ENCODE measurements around the gene MYLK. TPM values are rescaled to one million over a fixed set of nuclear protein-coding genes. Genes with fewer than 3 reads are reported as not detected.
A peak's percentile ranks its signal among the peaks of the same experiment; 100 is the strongest.

The MYLK gene
- total RNA-seq, 1 donor from 2014 or later: 56.7 TPM

DNA sequence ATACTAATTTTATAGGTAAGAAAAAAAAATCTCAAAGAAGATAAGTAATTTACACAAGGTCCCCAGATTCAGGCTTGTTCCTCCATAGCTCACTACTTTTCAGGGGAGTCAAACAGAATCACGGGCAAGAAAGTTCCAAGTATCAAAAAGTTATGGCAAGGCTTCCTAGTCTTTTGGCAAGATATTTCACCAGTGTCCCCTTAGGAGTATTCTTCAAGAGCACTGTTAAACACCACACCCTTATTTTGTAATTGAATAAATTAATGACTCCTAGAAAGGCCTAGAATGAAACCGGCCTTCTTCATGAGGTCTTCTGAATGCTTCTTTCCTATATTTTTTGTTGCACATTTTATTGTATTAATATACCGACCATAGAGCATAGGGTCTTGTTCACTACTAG, 109.7 kb downstream of the MYLK start:
- no peak for DNase-seq (ENCODE audit: low read depth in 2 of 2)

- no peak for DNase-seq (ENCODE audit: low read depth in 2 of 2)
Observed at GRCh38 chr3:123773681-123774431, 110.3 kb downstream of the MYLK start.

DNA sequence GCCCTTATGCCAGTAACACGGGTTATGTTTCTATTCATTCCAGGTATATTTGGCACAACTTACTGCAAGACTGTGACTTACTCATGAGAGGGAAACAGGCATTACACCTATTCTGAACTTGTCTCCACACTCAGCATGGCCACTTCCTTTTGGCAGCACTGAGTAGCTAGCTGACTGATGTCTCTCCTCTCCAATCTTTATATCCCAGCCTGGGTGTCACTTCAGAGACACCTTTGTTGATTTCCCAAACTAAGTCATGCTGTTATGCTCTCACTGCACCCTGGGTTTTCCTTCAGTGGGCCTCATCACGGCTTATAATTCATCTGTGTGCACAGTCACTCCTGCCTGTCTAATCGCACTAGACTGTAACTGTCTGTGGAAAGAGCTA, 114.8 kb downstream of the MYLK start:
- DNase-seq (ENCODE audit: low read depth in 2 of 2): no peak

DNA sequence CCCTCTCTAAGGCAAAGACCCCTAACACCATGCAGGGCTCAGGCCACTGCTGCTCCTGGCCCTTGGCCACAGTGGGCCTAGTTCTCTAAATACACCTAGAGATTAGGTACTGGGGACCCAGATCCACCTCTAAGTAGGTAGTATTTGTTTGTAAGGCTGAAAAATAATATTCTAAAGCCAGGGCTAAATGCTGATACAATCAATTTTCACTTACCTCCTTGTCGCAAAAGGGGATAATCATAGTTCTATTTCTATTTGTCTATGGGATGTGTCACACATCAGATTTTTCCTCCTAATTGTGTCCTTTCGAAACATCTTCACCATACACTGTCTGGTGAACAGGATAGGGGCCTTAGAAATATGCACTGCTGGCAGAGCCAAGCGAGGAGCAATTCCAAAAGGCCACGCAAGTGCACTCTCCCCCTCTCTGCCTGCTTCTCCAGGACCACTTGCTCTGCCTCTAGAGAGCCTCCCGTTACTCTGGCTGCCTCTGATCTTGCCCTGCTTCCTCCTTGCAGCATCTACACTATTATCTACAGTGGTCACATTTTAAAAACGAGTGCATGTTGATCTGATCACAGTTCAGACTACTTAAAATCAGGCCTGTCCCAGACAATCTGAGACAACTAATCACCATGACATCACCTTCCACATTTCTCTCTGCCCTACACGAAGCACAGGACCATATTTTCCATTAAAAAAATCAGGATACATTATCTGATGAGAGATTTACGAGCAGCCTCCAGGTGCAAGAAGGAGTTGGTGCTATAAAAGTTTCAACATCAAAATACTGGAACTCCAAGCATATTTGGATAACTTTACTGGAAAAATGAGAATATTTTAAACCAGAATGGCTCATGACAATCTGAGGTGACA, 115.4 kb downstream of the MYLK start:
- DNase-seq (ENCODE audit: low read depth in 2 of 2): no peak

GRCh38 chr3:123767564-123768292, 116.4 kb downstream of the MYLK start:
- DNase-seq (ENCODE audit: low read depth in 2 of 2): no peak

DNA sequence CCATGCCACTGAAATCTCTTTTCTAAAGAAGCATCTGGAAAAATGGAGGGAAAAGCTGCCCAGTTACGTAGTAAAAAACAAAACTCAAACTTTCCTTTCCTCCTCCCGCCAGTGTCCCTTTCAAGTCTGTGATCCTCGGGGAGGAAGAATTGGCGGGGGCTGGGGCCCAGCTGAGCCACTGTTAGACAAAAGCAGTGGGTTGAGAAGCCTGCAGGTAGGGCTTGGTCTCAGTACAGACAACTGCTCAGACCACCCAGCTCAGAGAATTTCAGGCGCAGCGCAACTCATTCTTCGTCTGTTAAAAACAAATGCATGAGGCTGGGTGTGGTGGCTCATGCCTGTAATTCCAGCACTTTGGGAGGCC, 117.1 kb downstream of the MYLK start:
- DNase-seq (ENCODE audit: low read depth in 2 of 2): no peak

DNA sequence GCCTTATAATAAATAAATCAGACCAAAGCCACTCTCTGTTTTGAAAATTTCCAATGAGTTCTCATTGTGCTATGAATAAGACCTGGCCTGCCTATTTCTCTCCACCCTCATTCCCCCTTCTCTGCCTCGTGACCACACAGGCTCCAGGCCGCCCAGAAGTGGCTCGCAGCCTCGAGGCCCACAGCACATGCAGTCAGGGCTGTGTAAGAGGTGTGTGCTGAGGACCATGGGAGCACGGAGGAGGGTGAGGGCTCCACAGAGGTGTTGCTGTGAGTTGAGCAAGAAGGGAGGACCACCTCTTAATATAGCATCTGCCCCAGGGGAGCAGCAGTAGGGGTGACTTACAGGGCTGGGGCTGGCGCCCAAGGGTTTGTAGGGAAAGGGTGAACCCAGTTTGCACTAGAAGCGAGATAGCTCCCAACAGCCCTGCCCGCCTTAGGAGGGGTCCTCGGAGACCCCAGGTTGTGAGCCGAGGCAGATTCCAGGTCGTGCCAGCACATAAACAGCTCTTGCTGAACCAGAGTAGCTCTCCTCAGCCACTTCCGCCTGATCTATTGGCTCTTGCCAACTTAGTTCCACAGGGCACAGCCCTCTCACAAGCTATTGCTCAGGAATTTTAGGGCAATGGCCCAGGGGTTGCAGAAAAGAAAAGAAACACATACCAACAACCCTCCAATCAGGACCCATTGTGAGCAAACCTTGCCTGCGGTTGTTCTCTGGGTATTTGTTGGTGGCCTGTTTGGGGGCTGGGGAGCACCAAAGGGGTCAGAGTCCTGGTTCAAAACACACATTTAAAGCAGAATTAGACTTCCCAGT, 117.7 kb downstream of the MYLK start:
- DNase-seq (ENCODE audit: low read depth in 2 of 2): no peak

DNA sequence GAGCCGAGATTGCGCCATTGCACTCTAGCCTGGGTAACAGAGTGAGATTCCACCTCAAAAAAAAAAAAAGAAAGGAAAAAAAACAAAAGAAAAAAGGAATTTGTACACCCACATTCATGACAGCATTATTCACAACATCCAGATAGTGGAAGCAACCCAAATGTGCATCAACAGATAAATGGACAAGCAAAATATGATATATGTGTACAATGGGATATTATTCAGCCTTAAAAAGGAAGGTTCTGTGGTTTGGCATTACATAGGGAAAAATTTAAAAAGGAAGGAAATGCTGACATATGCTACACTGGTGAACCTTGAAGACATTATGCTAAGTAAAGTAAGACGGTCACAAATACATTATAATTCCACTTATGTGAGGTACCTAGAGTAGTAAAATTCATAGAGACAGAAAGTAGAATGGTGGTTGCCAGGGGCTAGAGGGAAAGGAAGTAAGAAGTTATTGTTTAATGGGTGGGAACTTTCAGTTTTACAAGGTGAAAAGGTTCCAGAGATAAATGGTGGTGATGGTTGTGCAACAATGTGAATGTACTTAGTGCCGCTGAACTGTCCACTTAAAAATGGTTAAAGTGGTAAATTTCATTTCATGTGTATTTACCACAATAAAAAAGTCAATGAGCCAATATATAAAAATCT, 118.5 kb downstream of the MYLK start:
- peak in 1 of 2 donors; percentile 20 for DNase-seq (ENCODE audit: low read depth in 2 of 2)

DNA sequence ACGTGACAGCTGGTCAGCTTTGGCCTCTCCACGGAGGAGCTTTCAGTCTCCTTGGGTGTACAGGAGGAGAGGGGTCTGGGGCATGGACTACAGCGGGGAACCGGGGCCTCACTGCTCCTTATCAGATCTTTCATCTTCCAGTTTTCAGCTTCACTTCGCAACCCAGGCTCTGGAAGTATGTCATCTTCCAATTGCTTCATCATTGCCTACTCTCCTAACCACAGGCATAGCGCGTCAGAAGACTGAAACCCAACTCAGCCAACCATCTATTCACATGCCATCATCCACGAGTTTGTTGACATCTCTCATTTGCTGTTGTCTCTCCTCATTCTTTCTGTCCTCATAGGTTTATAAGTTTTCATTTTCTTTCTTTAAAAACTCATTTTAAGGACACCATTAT, 119.5 kb downstream of the MYLK start:
- DNase-seq (ENCODE audit: low read depth in 2 of 2): no peak

GRCh38 chr3:123762805-123763204, 121.3 kb downstream of the MYLK start:
- no peak for DNase-seq (ENCODE audit: low read depth in 2 of 2)

GRCh38 chr3:123760817-123761216, 123.3 kb downstream of the MYLK start:
- DNase-seq (ENCODE audit: low read depth in 2 of 2): no peak

DNA sequence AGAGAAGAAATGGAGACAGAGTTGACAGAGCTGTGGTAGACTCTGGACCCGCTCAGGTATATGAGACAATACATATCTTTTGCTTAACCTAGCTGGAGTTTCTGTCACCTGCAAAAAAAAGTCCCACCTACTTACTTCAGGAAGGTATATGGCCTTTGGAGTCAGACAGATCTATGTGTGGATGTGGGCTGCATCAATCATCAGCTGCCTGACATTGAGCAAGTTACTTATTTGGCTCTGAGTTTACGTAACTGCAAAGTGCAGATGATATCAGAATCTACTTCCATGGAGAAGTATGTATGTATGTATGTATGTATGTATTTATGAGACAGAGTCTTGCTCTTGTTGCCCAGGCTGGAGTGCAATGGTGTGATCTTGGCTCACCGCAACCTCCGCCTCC, 124.3 kb downstream of the MYLK start:
- DNase-seq (ENCODE audit: low read depth in 2 of 2): no peak

GRCh38 chr3:123759311-123759710, 124.8 kb downstream of the MYLK start:
- DNase-seq (ENCODE audit: low read depth in 2 of 2): no peak

DNA sequence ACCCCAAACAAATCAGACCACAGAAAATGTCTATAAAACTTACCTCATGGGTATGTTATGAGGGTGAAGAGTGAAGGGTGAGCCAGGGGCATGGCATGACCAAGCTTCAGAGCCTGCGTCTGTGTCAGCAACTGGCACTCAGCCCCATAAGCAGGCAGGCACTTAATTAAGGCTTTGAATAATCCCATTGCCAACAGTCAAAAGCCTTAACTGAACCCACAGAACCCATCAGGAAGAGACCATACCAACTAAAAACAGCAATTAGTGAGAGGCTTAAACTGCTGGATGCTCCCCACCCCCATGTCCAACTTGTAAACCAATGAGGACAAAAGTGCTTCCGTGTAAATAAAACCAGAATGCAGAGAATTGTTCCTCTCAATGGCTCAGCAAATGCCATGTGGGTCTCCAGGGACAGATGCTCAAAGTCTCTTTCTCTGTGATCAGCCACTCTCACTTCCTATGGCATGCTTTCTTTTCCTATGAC, 126.0 kb downstream of the MYLK start:
- DNase-seq (ENCODE audit: low read depth in 2 of 2): no peak

DNA sequence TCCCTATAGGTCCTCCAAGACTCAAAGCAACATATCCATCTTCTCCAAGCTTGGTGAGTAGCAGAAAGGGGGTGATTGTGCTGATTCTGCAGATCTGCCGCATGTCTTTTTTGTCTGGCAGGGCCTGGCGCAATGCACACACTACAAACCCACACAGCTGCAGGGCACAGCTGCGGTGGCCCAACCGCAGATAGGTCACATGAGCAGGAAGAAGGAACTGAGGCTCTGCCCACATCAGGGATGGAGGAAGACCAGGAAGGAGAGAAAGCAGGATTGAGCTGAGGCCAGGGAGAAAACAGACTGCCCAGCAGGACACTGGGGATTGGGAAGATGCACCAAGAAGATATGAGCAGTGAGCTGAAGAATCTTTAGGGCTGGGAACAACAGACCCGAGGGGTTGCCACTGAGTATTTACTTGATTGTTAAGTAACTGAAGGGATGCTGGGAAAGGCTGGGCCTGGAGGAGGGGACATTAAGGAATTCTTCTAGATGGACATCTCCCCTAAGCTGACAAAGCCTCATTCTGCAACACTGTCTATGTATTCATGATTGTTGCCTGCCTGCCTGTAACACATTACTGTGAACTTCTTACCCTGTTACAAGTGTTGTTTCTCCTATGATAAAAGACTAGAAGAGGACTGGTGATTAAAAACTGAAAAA, 126.7 kb downstream of the MYLK start:
- DNase-seq (ENCODE audit: low read depth in 2 of 2): no peak

DNA sequence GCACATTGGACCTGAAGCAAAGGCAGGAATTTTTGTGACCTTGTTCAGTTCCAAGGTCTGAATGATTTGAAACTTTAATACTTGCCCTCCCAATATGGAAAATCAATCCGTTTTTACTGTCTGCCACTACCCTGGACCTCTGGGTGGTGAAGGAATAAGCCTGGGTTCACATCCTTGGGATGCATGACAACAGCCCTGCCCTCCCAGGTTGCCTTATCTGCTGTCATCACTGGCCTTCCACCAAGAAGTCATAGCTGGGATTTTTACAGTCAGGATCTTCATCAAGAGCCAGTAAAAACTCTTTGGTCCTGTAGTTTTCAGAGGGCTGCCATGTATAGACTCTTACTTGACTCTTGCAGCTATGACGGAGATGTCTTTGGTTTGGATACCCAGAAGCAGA, 128.6 kb downstream of the MYLK start:
- DNase-seq (ENCODE audit: low read depth in 2 of 2): no peak

- no peak for DNase-seq (ENCODE audit: low read depth in 2 of 2)
Observed at GRCh38 chr3:123755085-123755484, 129.0 kb downstream of the MYLK start.

DNA sequence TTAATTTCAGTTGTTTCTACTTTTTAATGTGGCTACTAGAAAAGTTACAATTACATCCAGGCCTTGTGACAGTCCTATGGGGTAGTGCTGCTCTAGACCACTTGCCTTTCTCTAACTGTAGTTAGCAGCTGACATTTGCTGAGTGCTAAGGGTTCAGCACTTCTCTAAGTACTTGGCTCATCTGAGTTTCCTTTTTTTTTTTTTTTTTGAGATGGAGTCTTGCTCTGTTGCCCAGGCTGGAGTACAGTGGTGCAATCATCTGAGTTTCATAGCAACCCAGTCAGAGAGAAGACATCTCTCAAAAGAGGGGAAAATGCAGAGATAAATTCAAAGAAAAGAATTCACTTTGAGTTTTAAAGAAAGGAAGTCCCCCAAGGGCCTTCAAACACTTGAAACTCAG, 130.8 kb downstream of the MYLK start:
- DNase-seq (ENCODE audit: low read depth in 2 of 2): no peak

GRCh38 chr3:123752228-123752627, 131.9 kb downstream of the MYLK start:
- no peak for DNase-seq (ENCODE audit: low read depth in 2 of 2)

DNA sequence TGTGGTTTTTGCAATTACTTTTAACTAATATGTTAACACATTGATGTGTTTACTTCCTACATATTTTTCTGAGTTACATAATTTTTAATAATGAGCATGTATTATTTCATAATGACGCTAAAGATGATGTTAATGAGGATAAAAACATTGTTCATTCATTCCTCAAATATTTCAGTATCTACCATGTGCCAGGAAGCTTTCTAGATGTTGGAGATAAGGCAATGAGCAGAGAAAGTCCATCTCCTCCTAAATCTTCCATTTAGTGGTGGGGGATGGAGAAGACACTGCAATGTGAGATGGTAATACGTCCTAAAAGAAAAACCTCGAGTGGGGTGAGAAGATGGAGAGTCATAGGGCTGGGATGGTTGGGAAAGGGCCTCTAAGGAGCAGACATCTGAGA, 132.7 kb downstream of the MYLK start:
- DNase-seq (ENCODE audit: low read depth in 2 of 2): no peak

All from dermis microvascular lymphatic vessel endothelial cell (primary cell).